ENCODE measurements around the gene TBC1D3B. TPM values are rescaled to one million over a fixed set of nuclear protein-coding genes. Genes with fewer than 3 reads are reported as not detected.
"Not testable (repeated sequence)": the region's sequence is repeated elsewhere in the genome, so short reads cannot be mapped to it uniquely, and the experiment has no call there.

Gene TBC1D3B
- total and polyA plus RNA-seq, 8 donors = 6.7 to 26.5 (median 14.9) TPM

- intact Hi-C loops (cut with DNase I) = no loop called here
- no peak for TF ChIP-seq CTCF (IDR thresholded peaks at IDR 0.05)
- Histone ChIP-seq H3K27ac (no peak overlapping the region), H3K4me3 (no peak overlapping the region), H3K36me3 (no peaks in the 10 kb centered on the region), H3K4me1 (peaks cover 0 to 60% of the 10 kb centered on the region in 2 donors), H3K9me3 (peaks cover 0 to 5% of the 10 kb centered on the region in 2 donors), H3K27me3 (peaks cover 0 to 17% of the 10 kb centered on the region in 2 donors)
- DNase-seq = no peak
- ATAC-seq = no peak
Observed at GRCh38 chr17:36213695-36214094, 37.3 kb upstream of the TBC1D3B start.

GRCh38 chr17:36212966-36213365 lies 36.5 kb upstream of the TBC1D3B start:
- intact Hi-C loops (cut with DNase I) = no loop called here
- ATAC-seq (peak; percentile 18), DNase-seq (no peak)
- Histone ChIP-seq H3K36me3 (no peaks in the 10 kb centered on the region), H3K27me3 (peaks cover 0 to 17% of the 10 kb centered on the region in 2 donors), H3K27ac (peak overlapping the region in 1 of 2 donors; percentile 82), H3K9me3 (no peaks in the 10 kb centered on the region), H3K4me3 (peak overlapping the region in 1 of 2 donors; percentile 27), H3K4me1 (peaks cover 0 to 60% of the 10 kb centered on the region in 2 donors)
- TF ChIP-seq CTCF (IDR thresholded peaks at IDR 0.05) = no peak

GRCh38 chr17:36212272-36212605 lies 35.8 kb upstream of the TBC1D3B start:
- TF ChIP-seq CTCF (IDR thresholded peaks at IDR 0.05) = no peak
- DNase-seq (no peak), ATAC-seq (no peak)
- H3K4me3 ChIP-seq = peak overlapping the region in 1 of 2 donors; percentile 27
- H3K36me3 ChIP-seq = no peaks in the 10 kb centered on the region
- H3K27me3 ChIP-seq = peaks cover 0 to 17% of the 10 kb centered on the region in 2 donors
- H3K4me1 ChIP-seq = peaks cover 0 to 60% of the 10 kb centered on the region in 2 donors
- H3K27ac ChIP-seq = peak overlapping the region in 1 of 2 donors; percentile 82
- no peaks in the 10 kb centered on the region for H3K9me3 ChIP-seq
- intact Hi-C loops (cut with DNase I) = no loop called here

GRCh38 chr17:36211484-36212271 lies 35.2 kb upstream of the TBC1D3B start:
- H3K9me3 ChIP-seq; H3K36me3 ChIP-seq; intact Hi-C loops (cut with DNase I): not testable (repeated sequence)
- ATAC-seq = peak; percentile 52
- Histone ChIP-seq H3K4me3 (peak overlapping the region in 1 of 2 donors; percentile 27), H3K4me1 (peaks cover 0 to 60% of the 10 kb centered on the region in 2 donors), H3K27me3 (peaks cover 0 to 17% of the 10 kb centered on the region in 2 donors), H3K27ac (peak overlapping the region in 1 of 2 donors; percentile 82)
- DNase-seq = peak in 1 of 4 donors; percentile 84

- H3K9me3 ChIP-seq; H3K36me3 ChIP-seq; DNase-seq; intact Hi-C loops (cut with DNase I): not testable (repeated sequence)
- H3K27ac ChIP-seq = peak within 1 kb of the TSS in 1 of 2 donors; percentile 82
- peak; percentile 75 for ATAC-seq
- H3K4me1 ChIP-seq = peaks cover 0 to 58% of the 10 kb centered on the region in 2 donors
- H3K27me3 ChIP-seq = peaks cover 0 to 17% of the 10 kb centered on the region in 2 donors
- H3K4me3 ChIP-seq = peak within 1 kb of the TSS in 1 of 2 donors; percentile 27
Observed at GRCh38 chr17:36210439-36211211, 34.2 kb upstream of the TBC1D3B start, which contains the start of gene CCL4L2. CCL4L2 (plus strand) TSS chr17:36211063.

GRCh38 chr17:36209575-36209974 lies 33.1 kb upstream of the TBC1D3B start:
- Histone ChIP-seq H3K4me3 (no peak overlapping the region), H3K4me1 (peaks cover 0 to 47% of the 10 kb centered on the region in 2 donors), H3K36me3 (no peaks in the 10 kb centered on the region), H3K9me3 (no peaks in the 10 kb centered on the region), H3K27me3 (peaks cover 0 to 13% of the 10 kb centered on the region in 2 donors), H3K27ac (peak overlapping the region in 1 of 2 donors; percentile 82)
- ATAC-seq (no peak), DNase-seq (no peak)
- no peak for TF ChIP-seq CTCF (IDR thresholded peaks at IDR 0.05)
- intact Hi-C loops (cut with DNase I) = no loop called here

GRCh38 chr17:36207383-36207782 lies 30.9 kb upstream of the TBC1D3B start:
- ATAC-seq; H3K36me3 ChIP-seq; intact Hi-C loops (cut with DNase I); H3K9me3 ChIP-seq; DNase-seq; H3K27ac ChIP-seq; H3K4me3 ChIP-seq; H3K27me3 ChIP-seq: not testable (repeated sequence)
- H3K4me1 ChIP-seq = peaks cover 0 to 42% of the 10 kb centered on the region in 2 donors

- ATAC-seq; intact Hi-C loops (cut with DNase I): not testable (repeated sequence)
Observed at GRCh38 chr17:36206486-36206821, 30.0 kb upstream of the TBC1D3B start.

More at GRCh38 chr17:36206486-36206821, 30.0 kb upstream of the TBC1D3B start:
- not testable (repeated sequence) for H3K27me3 ChIP-seq, H3K36me3 ChIP-seq, H3K4me3 ChIP-seq, H3K27ac ChIP-seq, DNase-seq, H3K9me3 ChIP-seq
- peaks cover 0 to 42% of the 10 kb centered on the region in 2 donors for H3K4me1 ChIP-seq

All from left lung (tissue), 10 donors.